Uterus (tissue), 4 donors: ENCODE results near the gene LRATD1. TPM values are rescaled to one million over a fixed set of nuclear protein-coding genes. Genes with fewer than 3 reads are reported as not detected.

Experiments used
- DNase-seq, 2 donors: peaks; one replicate each; pipeline ENCODE4 v3.0.0-alpha.2; 2019 to 2020
- H3K27ac ChIP-seq, 2 donors: fragments of 200-600 bp; sonication (generic); 1 replicate in 1 of 2; 2 replicates in 1 of 2; pipeline ENCODE4 v1.5.1; 2016 to 2018
- H3K27me3 ChIP-seq, 2 donors: fragments of 200-600 bp; sonication (generic); one replicate each; pipeline ENCODE4 v1.5.1; 2018 to 2019; ENCODE audit warnings: control low read depth in 1 of 2
- H3K36me3 ChIP-seq, 2 donors: fragments of 200-600 bp; sonication (generic); one replicate each; pipeline ENCODE4 v1.5.1; 2019; ENCODE audit warnings: control low read depth in 1 of 2
- H3K4me1 ChIP-seq, 2 donors: fragments of 200-600 bp; sonication (generic); one replicate each; pipeline ENCODE4 v1.5.1; 2018 to 2019; ENCODE audit warnings: control low read depth in 1 of 2
- H3K4me3 ChIP-seq, 2 donors: fragments of 200-600 bp; sonication (generic); 1 replicate in 1 of 2; 2 replicates in 1 of 2; pipeline ENCODE4 v1.5.1; 2018 to 2019; ENCODE audit warnings: mild to moderate bottlenecking in 1 of 2
- H3K9me3 ChIP-seq, 2 donors: fragments of 200-600 bp; sonication (generic); one replicate each; pipeline ENCODE4 v1.5.1; 2019; ENCODE audit warnings: control low read depth in 1 of 2
- CTCF ChIP-seq, 4 experiments: fragments of 200-600 bp in 2 of 4; fragments of 450-650 bp in 2 of 4; sonication (generic) in 2 of 4; IDR thresholded peaks; one replicate each; pipeline ENCODE4 v1.5.1; 2016 to 2019; ENCODE audit warnings: antibody characterized with exemption in 4 of 4, mild to moderate bottlenecking in 2 of 4, moderate library complexity in 1 of 4
- POLR2A ChIP-seq, 2 donors: fragments of 450-650 bp; IDR thresholded peaks; one replicate each; pipeline ENCODE4 v1.6.1; 2016; ENCODE audit warnings: antibody characterized with exemption in 2 of 2, mild to moderate bottlenecking in 1 of 2, moderate library complexity in 1 of 2
- intact Hi-C: fragments of 100-400 bp; cut with DNase I; formaldehyde crosslinking; loops from one replicate; pipeline ENCODE4 v1.15.1; 2023; ENCODE audit warnings: low total_unique reads
- total RNA-seq, 4 donors: library from RNA; depleted of rRNA in 3 of 4; stranded (reverse); fragments of >200 nt in 3 of 4; gene quantifications; one replicate each; pipeline versions ENCODE4 v1.1.0 to v1.2.4, GENCODE V29; 2014 to 2023
- donor health status: DM: yes; HTN: yes; CAD: no.

The LRATD1 gene
- total RNA-seq, 4 donors from 2014 or later: 5.1 to 14.1 (median 10.3) TPM

GRCh38 chr2:14623237-14623636, 9.3 kb upstream of the LRATD1 start:
- no peaks in the 10 kb centered on the region for H3K36me3 ChIP-seq
- no peaks in the 10 kb centered on the region for H3K9me3 ChIP-seq
- intact Hi-C loops: no loop called here
- no peak for DNase-seq
- no peak overlapping the region for H3K27ac ChIP-seq
- no peaks in the 10 kb centered on the region for H3K4me1 ChIP-seq
- no peak for TF ChIP-seq CTCF (IDR thresholded peaks at IDR 0.05)
- H3K4me3 ChIP-seq: no peak overlapping the region
- no peaks in the 10 kb centered on the region for H3K27me3 ChIP-seq

GRCh38 chr2:14626873-14627272, 5.6 kb upstream of the LRATD1 start:
- no peak overlapping the region for H3K27ac ChIP-seq
- no peak overlapping the region for H3K4me3 ChIP-seq
- no peak for DNase-seq
- no peaks in the 10 kb centered on the region for H3K27me3 ChIP-seq
- no peaks in the 10 kb centered on the region for H3K9me3 ChIP-seq
- TF ChIP-seq CTCF (IDR thresholded peaks at IDR 0.05) (no peak), POLR2A (IDR thresholded peaks at IDR 0.05) (no peak)
- intact Hi-C loops: no loop called here
- H3K4me1 ChIP-seq: no peaks in the 10 kb centered on the region
- no peaks in the 10 kb centered on the region for H3K36me3 ChIP-seq

GRCh38 chr2:14628901-14629300, 3.6 kb upstream of the LRATD1 start:
- TF ChIP-seq CTCF (IDR thresholded peaks at IDR 0.05) (no peak), POLR2A (IDR thresholded peaks at IDR 0.05) (no peak)
- Histone ChIP-seq H3K4me3 (no peak overlapping the region), H3K27me3 (no peaks in the 10 kb centered on the region), H3K27ac (no peak overlapping the region), H3K4me1 (no peaks in the 10 kb centered on the region), H3K9me3 (no peaks in the 10 kb centered on the region), H3K36me3 (no peaks in the 10 kb centered on the region)
- intact Hi-C loops: no loop called here
- DNase-seq: no peak

DNA sequence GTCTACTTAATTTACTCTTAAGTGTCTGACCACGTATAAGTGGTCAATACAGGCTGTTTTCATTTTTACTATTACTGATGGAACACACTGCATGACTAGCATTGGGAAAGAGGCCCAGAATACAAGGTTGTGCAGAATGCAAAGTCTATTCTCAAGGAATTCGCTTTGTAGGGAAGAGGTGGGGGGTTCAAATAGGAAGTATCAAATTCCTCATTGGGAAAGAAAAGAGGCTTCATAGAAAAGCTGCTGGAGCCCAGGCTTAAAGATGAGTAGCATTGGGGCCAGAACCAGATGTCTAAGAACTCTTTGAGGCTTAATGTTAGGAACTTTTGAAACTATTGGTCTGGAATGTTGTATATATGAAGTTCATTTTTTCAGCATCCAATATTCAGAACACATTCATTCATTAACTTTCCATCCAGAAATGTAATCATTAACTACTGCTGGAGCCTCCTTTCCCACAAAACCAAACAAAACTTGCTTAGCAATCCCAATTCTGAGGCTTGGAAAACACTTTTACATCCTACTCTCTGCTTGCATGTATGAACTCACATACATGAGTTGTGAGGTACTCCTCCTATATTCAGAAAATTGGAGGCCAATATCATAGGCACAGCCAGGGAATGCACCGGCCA, 994 bp upstream of the LRATD1 start:
- Histone ChIP-seq H3K27me3 (no peaks in the 10 kb centered on the region), H3K36me3 (no peaks in the 10 kb centered on the region), H3K4me1 (no peaks in the 10 kb centered on the region), H3K27ac (no peak overlapping the region), H3K4me3 (no peak overlapping the region), H3K9me3 (no peaks in the 10 kb centered on the region)
- DNase-seq: no peak
- intact Hi-C loops: no loop called here
- TF ChIP-seq CTCF (IDR thresholded peaks at IDR 0.05) (no peak), POLR2A (IDR thresholded peaks at IDR 0.05) (no peak)

DNA sequence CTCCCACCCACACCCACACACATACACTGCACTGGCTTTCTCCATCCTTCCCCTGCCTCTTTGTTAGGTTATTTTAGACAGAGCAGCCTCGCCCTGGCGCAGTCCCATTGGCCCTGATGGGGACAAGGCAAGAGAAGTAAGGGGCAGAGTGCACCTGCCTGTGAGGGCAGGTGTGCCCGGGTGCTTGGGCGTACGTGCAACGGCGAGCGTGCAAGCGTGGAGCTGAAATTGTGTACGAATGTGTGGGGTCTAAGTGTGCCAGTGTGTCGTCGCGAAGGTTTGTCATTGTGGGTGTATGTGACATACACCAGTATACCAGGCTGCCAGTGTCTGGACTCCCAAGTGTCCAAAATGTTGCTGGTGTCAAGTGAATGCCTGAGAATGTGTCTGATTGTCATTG, 544 bp downstream of the LRATD1 start:
- intact Hi-C loops: no loop called here
- no peaks in the 10 kb centered on the region for H3K36me3 ChIP-seq
- H3K27ac ChIP-seq: no peak overlapping the region
- no peaks in the 10 kb centered on the region for H3K9me3 ChIP-seq
- no peaks in the 10 kb centered on the region for H3K27me3 ChIP-seq
- TF ChIP-seq CTCF (IDR thresholded peaks at IDR 0.05) (no peak), POLR2A (IDR thresholded peaks at IDR 0.05) (no peak)
- H3K4me3 ChIP-seq: peak overlapping the region; percentile 29 to 56
- H3K4me1 ChIP-seq: no peaks in the 10 kb centered on the region
- peak in 1 of 2 donors; percentile 14 for DNase-seq
